GM11168 (cell line): ENCODE data around the gene RGS9.
"Not testable (repeated sequence)": the region's sequence is repeated elsewhere in the genome, so short reads cannot be mapped to it uniquely, and the experiment has no call there.

Source experiments
- in situ Hi-C: fragments of 300-500 bp; cut with MboI; formaldehyde crosslinking; loops from one replicate; pipeline ENCODE4 v1.12.0; 2022; ENCODE audit warnings: low sequenced_read_pairs; ENCODE audit not compliant: unreplicated experiment

The RGS9 gene

GRCh38 chr17:65198653-65199382 lies 61.6 kb downstream of the RGS9 start:
- in situ Hi-C loops: loop anchor here (5.0 to 10.0 kb wide), 3 partner anchors 77 to 237 kb away; no protein-coding TSS in a partner anchor

GRCh38 chr17:65201331-65201730 lies 64.2 kb downstream of the RGS9 start:
- in situ Hi-C loops: no loop called here

GRCh38 chr17:65202844-65203571 lies 65.8 kb downstream of the RGS9 start:
- in situ Hi-C loops: no loop called here

GRCh38 chr17:65204001-65204400 lies 66.8 kb downstream of the RGS9 start:
- in situ Hi-C loops: no loop called here

GRCh38 chr17:65205655-65206054 lies 68.5 kb downstream of the RGS9 start:
- in situ Hi-C loops: no loop called here

GRCh38 chr17:65207448-65207847 lies 70.3 kb downstream of the RGS9 start:
- in situ Hi-C loops: not testable (repeated sequence)

- in situ Hi-C loops: no loop called here
Measured at GRCh38 chr17:65208717-65209116, 71.5 kb downstream of the RGS9 start.

GRCh38 chr17:65218261-65218660 lies 81.1 kb downstream of the RGS9 start:
- in situ Hi-C loops: no loop called here

- in situ Hi-C loops: no loop called here
Measured at GRCh38 chr17:65219124-65219523, 82.0 kb downstream of the RGS9 start.

GRCh38 chr17:65219707-65220106 lies 82.5 kb downstream of the RGS9 start:
- in situ Hi-C loops: no loop called here

GRCh38 chr17:65220732-65221131 lies 83.6 kb downstream of the RGS9 start:
- in situ Hi-C loops: no loop called here

GRCh38 chr17:65222214-65222738 lies 85.1 kb downstream of the RGS9 start:
- in situ Hi-C loops: no loop called here

- in situ Hi-C loops: no loop called here
Measured at GRCh38 chr17:65225061-65225460, 87.9 kb downstream of the RGS9 start.

- in situ Hi-C loops: no loop called here
Measured at GRCh38 chr17:65226227-65226626, 89.1 kb downstream of the RGS9 start.

- in situ Hi-C loops: no loop called here
Measured at GRCh38 chr17:65227637-65228036, 90.5 kb downstream of the RGS9 start.

GRCh38 chr17:65228287-65228686 lies 91.1 kb downstream of the RGS9 start:
- in situ Hi-C loops: no loop called here

GRCh38 chr17:65228734-65229620 lies 91.8 kb downstream of the RGS9 start:
- in situ Hi-C loops: no loop called here

- in situ Hi-C loops: no loop called here
Measured at GRCh38 chr17:65229621-65229995, 92.4 kb downstream of the RGS9 start.

- in situ Hi-C loops: no loop called here
Measured at GRCh38 chr17:65230040-65230439, 92.9 kb downstream of the RGS9 start.

- in situ Hi-C loops: no loop called here
Measured at GRCh38 chr17:65231086-65231485, 93.9 kb downstream of the RGS9 start.
